ENCODE measurements around the gene TAF9. TPM values are rescaled to one million over a fixed set of nuclear protein-coding genes. Genes with fewer than 3 reads are reported as not detected.
A peak's percentile ranks its signal among the peaks of the same experiment; 100 is the strongest.

Gene TAF9
- total RNA-seq, 1 donor from 2014 or later, result 97.0 TPM

DNA sequence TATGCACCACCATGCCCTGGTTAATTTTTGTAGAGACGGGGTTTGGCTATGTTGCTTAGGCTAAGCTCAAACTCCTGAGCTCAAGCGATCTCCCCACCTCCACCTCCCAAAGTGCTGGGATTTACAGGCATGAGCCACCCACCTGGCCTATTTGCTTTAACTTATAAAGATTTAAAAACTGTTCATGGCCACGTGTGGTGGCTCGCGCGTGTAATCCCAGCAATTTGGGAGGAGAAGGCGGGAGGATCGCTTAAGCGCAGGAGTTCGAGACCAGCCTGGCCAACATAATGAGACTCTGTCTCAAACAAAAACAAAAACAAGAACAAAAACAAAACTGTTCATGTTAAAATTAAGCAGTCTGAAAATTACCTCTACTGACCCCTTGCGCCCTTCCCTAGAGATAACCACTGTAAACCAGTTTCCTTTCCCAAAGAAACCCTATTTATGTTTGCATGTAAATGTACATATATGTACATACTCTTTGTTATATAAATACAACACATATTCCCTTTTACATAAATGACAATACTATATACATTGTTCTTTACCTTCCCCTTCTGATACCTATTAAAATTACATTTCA, 1.5 kb downstream of the TAF9 start:
- Histone ChIP-seq H3K9me3 (ENCODE audit: low read depth) (no peaks in the 10 kb centered on the region), H3K27ac (no peak overlapping the region), H3K4me1 (peaks cover 15% of the 10 kb centered on the region), H3K9ac (peak overlapping the region; percentile 88), H3K36me3 (peaks cover 8% of the 10 kb centered on the region), H3K4me2 (peak overlapping the region; percentile 97), H3K4me3 (peak overlapping the region; percentile 80), H3K27me3 (no peaks in the 10 kb centered on the region), H4K20me1 (ENCODE audit: low read depth) (no peaks in the 10 kb centered on the region), H3F3A (ENCODE audit: low read depth) (peaks cover 17% of the 10 kb centered on the region), H2AFZ (replicated peaks) (no peak overlapping the region), H3K79me2 (ENCODE audit: low read depth) (peaks cover 88% of the 10 kb centered on the region)
- peaks cover 24% of the 10 kb centered on the region for H3K4me1 Mint-ChIP-seq
- H3K27ac Mint-ChIP-seq, result peak overlapping the region; percentile 100
- TF ChIP-seq EZH2phosphoT487 (IDR thresholded peaks at IDR 0.05) (no peak), EZH2 (IDR thresholded peaks at IDR 0.05) (no peak)
- TF ChIP-seq, protein P1, sequence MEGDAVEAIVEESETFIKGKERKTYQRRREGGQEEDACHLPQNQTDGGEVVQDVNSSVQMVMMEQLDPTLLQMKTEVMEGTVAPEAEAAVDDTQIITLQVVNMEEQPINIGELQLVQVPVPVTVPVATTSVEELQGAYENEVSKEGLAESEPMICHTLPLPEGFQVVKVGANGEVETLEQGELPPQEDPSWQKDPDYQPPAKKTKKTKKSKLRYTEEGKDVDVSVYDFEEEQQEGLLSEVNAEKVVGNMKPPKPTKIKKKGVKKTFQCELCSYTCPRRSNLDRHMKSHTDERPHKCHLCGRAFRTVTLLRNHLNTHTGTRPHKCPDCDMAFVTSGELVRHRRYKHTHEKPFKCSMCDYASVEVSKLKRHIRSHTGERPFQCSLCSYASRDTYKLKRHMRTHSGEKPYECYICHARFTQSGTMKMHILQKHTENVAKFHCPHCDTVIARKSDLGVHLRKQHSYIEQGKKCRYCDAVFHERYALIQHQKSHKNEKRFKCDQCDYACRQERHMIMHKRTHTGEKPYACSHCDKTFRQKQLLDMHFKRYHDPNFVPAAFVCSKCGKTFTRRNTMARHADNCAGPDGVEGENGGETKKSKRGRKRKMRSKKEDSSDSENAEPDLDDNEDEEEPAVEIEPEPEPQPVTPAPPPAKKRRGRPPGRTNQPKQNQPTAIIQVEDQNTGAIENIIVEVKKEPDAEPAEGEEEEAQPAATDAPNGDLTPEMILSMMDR (IDR thresholded peaks at IDR 0.05), result no peak
- H3K4me3 Mint-ChIP-seq, result peak overlapping the region; percentile 100
- no peaks in the 10 kb centered on the region for H3K27me3 Mint-ChIP-seq (ENCODE audit: insufficient read depth, low read depth)
- no peak for DNase-seq (ENCODE audit: low spot score)
- no peaks in the 10 kb centered on the region for H3K9me3 Mint-ChIP-seq
- peaks cover 14% of the 10 kb centered on the region for H3K36me3 Mint-ChIP-seq

DNA sequence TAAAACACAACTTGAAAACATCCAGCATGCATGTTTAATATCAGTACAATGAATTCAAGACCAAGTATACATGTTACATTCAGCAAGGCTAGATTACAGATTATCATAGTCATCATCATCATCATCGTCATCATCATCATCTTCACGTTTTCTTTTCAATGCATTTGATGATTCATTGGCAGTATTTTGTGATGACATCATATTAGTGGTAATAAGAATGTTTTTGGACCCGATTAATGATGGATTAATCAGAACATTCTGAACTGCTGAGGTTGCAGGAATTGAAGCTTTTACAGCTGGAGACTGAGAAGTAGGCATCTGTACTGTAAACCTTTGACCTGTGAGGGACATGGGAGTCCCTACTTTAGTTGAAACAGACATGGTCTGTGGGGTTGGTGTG, 4.5 kb downstream of the TAF9 start:
- Histone ChIP-seq H3K9ac (no peak overlapping the region), H3K27ac (no peak overlapping the region), H2AFZ (replicated peaks) (no peak overlapping the region), H4K20me1 (ENCODE audit: low read depth) (no peaks in the 10 kb centered on the region), H3K4me1 (peaks cover 7% of the 10 kb centered on the region), H3K36me3 (peaks cover 8% of the 10 kb centered on the region), H3K4me3 (no peak overlapping the region), H3K9me3 (ENCODE audit: low read depth) (no peaks in the 10 kb centered on the region), H3F3A (ENCODE audit: low read depth) (peaks cover 11% of the 10 kb centered on the region), H3K79me2 (ENCODE audit: low read depth) (peaks cover 76% of the 10 kb centered on the region), H3K27me3 (no peaks in the 10 kb centered on the region), H3K4me2 (no peak overlapping the region)
- H3K36me3 Mint-ChIP-seq, result peaks cover 16% of the 10 kb centered on the region
- TF ChIP-seq EZH2 (IDR thresholded peaks at IDR 0.05), result no peak
- no peak for TF ChIP-seq EZH2phosphoT487 (IDR thresholded peaks at IDR 0.05)
- TF ChIP-seq, protein P1 (IDR thresholded peaks at IDR 0.05), result no peak
- no peak overlapping the region for H3K27ac Mint-ChIP-seq
- peaks cover 11% of the 10 kb centered on the region for H3K4me1 Mint-ChIP-seq
- no peak overlapping the region for H3K4me3 Mint-ChIP-seq
- DNase-seq (ENCODE audit: low spot score), result no peak
- H3K27me3 Mint-ChIP-seq (ENCODE audit: insufficient read depth, low read depth), result no peaks in the 10 kb centered on the region
- no peaks in the 10 kb centered on the region for H3K9me3 Mint-ChIP-seq

DNA sequence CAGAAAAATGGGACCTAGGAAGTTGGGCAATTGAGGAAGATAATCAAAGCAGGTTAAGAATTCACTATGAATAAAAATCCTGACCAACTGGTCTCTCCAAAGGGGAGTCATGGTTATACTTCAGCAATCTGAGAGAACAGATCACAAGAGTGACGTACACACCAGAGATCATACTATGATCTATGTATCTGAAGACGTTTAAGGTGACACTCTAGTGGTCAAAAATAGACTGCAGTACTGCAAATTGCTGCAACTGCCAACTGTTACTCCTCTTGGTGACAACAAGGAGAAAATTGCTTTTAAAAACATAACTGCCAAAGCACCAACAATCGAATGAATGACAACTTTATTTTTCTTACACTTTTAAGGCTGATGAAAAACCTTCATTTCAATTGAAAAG, 4.9 kb downstream of the TAF9 start:
- H3K36me3 Mint-ChIP-seq, result peaks cover 16% of the 10 kb centered on the region

More for the DNA sequence above, 4.9 kb downstream of the TAF9 start:
- no peaks in the 10 kb centered on the region for H3K27me3 Mint-ChIP-seq (ENCODE audit: insufficient read depth, low read depth)
- H3K27ac ChIP-seq, result no peak overlapping the region
- H3K9me3 ChIP-seq (ENCODE audit: low read depth), result no peaks in the 10 kb centered on the region
- no peaks in the 10 kb centered on the region for H4K20me1 ChIP-seq (ENCODE audit: low read depth)
- peaks cover 8% of the 10 kb centered on the region for H3K36me3 ChIP-seq
- no peak overlapping the region for H3K4me3 Mint-ChIP-seq
- H3F3A ChIP-seq (ENCODE audit: low read depth), result peaks cover 6% of the 10 kb centered on the region
- peaks cover 78% of the 10 kb centered on the region for H3K79me2 ChIP-seq (ENCODE audit: low read depth)
- no peak overlapping the region for H3K4me3 ChIP-seq
- no peak for DNase-seq (ENCODE audit: low spot score)
- no peak overlapping the region for H3K9ac ChIP-seq
- no peak overlapping the region for H3K4me2 ChIP-seq
- no peak overlapping the region for H3K27ac Mint-ChIP-seq
- no peaks in the 10 kb centered on the region for H3K9me3 Mint-ChIP-seq
- TF ChIP-seq, protein P1 (IDR thresholded peaks at IDR 0.05), result peak; percentile 37
- no peak for TF ChIP-seq EZH2phosphoT487 (IDR thresholded peaks at IDR 0.05)
- peaks cover 7% of the 10 kb centered on the region for H3K4me1 ChIP-seq
- H2AFZ ChIP-seq (replicated peaks), result no peak overlapping the region
- H3K4me1 Mint-ChIP-seq, result peaks cover 11% of the 10 kb centered on the region
- H3K27me3 ChIP-seq, result no peaks in the 10 kb centered on the region
